Hippocampal formation (tissue), 2 donors: ENCODE data around the gene TENM4.
"Not testable (repeated sequence)": the region's sequence is repeated elsewhere in the genome, so short reads cannot be mapped to it uniquely, and the experiment has no call there.

Source experiments
- DNase-seq, 2 donors: peaks; one replicate each; lab custom pipeline; 2025; lab: John Stamatoyannopoulos, UW

The TENM4 gene

DNA sequence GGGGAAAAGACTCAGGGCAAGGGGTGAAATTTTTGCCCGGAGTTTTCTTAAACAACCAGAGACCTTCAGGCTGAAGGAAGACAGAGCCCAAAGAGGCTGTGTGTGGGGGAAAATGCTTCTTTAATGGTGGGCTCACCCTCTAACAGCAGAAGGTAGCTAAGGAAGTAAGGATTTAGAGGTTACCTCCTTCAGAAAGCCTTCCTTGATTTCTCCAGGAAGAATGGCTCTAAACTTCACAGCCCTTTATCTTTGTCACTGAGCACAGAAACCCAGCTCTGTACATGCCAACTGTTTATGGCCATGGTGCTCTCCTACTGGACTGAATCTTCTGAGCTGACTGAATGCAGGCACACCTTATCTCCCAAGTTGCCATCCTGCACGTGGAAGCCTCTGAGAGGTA lies 196.0 kb downstream of the TENM4 start:
- no peak for DNase-seq

DNA sequence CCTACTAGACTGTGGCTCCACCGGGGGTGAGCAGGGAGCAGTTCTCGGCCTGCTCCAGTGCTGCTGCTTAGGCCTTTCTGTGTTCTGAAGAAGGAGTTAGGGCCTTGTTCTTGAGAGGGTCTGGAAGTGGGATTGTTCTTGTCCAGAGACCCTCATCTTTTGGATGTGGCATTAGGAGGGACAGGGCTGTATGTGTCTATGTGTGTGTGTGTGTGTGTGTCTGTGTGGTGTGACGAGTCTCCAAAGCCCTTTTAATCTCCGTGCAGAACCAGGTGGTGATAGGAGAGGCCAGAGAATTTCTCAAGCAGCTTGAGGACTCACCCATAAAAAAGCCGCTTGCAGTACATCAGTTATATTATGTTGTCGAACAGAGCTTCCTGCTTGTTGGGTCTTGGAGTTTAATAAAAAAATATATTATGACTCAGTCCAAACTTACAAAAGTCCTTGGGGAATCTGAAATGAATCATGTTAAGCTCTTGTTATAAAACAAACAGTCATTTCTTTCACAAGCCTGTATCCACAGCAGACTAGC lies 196.5 kb downstream of the TENM4 start:
- no peak for DNase-seq

- DNase-seq = no peak
Measured at GRCh38 chr11:79243422-79244210, 197.2 kb downstream of the TENM4 start.

DNA sequence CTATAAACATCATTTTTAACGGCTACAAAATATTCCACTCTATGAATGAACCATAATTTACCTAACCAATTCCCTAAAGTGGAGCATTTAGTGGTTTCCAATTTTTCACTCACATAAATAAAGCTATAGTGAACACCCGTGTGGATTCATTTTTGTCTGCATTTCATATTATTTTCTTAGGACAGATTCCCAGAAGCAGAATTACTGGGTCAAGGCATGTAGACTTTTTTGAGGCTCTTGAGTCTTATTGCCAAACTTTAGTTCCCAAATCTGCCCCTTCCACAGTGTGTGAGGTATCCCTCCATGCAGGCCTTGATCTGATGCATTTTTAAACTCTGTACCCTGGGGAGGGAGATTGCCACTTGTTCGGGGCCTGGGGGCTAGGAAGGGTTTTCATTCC lies 198.2 kb downstream of the TENM4 start:
- DNase-seq = no peak

- no peak for DNase-seq
Measured at GRCh38 chr11:79241852-79242241, 199.0 kb downstream of the TENM4 start.

- DNase-seq = no peak
Measured at GRCh38 chr11:79241205-79241851, 199.5 kb downstream of the TENM4 start.

- no peak for DNase-seq
Measured at GRCh38 chr11:79237703-79238102, 203.1 kb downstream of the TENM4 start.

DNA sequence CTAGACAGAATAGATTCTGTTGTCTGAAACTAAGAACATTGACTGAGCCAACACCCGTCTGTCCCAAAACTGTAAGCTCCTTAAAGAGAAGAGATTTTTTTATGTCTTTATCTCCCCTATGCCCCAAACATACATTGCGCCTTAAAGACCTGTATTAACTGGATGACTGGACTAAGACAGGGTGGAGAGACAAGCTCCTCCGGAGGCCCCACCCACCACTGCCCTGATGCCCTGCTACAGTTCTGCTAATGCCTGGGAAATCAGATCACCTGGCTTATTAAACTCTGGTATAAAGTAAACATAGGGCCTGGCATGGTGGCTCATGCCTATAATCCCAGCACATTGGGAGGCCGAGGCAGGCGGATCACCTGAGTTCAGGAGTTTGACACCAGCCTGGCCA lies 203.7 kb downstream of the TENM4 start:
- no peak for DNase-seq

GRCh38 chr11:79236541-79236971 lies 204.3 kb downstream of the TENM4 start:
- no peak for DNase-seq

GRCh38 chr11:79235696-79236095 lies 205.1 kb downstream of the TENM4 start:
- DNase-seq = no peak

DNA sequence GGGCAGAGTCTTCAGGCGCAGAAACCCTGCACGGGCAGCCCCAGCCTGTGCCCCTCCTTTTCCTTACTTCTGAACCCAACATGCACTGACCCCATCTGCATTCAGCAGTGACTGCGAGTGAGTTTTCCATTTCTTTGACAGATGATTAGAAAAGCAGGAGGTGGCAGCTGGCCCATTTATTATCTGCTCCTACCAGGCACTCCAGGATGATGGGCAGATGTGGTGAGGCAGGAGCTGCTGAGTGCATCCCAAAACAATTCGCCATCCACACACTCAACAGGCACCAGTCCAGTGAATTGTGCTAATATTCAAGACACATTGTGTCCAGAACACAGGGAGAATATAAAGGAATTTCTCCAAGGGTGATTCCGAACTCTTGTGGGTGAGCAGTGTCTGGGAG lies 208.5 kb downstream of the TENM4 start:
- DNase-seq = no peak

DNA sequence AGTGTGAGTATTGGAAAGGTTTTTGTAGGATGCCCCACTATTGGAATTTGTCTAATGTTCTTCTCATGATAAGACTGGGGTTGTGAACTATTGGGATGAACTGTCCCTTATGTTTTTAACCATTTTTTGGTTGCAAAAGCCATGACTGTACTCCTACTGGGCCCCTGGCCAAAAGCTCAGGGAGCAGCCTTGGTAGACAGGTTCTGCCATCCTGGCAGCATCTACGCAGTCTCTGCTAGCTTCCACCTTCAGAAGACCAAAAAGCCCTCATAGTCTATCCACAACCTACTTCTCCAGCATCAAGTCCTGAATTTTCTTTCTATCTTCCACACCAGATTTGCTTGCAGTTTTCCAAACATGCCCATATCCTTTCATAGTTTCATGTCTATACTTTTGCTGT lies 211.8 kb downstream of the TENM4 start:
- no peak for DNase-seq

DNA sequence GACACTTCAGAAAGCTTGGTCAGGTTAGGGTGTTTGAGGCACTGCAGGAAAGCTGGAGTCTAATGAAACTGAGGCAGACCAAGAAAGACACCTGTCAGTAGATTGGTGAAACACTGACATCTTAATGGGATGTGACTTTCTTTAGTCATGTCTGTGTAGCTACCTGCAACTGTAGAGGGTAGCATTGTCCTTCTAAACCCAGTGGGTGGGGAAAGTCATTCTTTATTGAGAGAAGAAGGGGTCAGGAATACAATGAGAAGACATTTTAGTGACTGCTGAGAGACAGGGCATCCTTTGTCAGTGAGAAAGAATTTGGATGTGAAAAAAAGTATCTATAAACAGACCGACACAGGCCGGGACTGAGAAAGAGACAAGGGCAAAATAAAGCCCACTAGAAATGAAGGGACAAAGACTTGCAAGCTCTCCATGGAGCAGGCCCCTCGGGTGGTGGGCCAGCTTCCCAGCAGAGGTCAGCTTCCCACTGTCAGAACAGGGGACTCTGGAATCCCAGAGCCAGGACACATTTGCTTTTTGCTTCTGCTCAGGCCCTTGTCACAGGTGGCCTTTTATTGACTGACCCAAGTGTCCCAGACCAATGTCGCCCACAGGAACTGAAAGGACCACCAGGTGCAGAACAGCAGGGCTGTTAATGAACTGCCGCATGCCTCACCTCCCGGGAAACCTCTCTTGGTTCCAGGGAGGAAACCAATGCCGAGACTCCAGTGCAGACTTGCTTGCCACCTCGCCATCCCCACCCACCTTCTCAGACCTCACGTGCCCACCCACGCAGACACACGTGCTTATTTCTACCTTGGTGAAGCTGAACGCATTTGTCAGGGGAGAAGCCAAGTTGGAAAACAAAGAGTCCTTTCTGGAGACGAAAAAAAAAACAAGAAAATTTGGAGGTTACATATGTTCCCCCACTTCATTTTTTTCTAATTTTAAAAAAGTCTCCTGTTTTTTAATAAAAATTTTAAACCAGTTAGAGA lies 212.8 kb downstream of the TENM4 start:
- no peak for DNase-seq

DNA sequence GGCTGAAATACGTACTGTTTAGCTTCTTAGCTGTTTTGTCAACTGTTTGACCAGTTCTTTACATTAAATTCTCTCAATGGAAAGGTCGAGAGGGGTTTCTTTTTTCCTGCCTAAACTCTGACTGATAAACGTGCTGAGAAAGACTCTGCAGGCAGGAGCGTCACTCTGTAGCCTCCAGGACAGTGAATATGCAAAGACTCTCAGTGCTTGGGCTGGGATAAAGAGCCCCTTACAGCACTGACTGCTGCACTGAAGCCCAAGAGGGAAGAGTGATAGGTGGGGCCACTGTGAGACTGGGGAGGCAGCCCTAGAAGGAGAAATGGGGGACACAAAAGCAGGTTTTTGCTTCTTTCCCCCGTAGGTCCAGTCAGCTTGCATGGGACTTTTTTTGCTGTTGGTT lies 213.5 kb downstream of the TENM4 start:
- no peak for DNase-seq

- no peak for DNase-seq
Measured at GRCh38 chr11:79226126-79226525, 214.7 kb downstream of the TENM4 start.

DNA sequence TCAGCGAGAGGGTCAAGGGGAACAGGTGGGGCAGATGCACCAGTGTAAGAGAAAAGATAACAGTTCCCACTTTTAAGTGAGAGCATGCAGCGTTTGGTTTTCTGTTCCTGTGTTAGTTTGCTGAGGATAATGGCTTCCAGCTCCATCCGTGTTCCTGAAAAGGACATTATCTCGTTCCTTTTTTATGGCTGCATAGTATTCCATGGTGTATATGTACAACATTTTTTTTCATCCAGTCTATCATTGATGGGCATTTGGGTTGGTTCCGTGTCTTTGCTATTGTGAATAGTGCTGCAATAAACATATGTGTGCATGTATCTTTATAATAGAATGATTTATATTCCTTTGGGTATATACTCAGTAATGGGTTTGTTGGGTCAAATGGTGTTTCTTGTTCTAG lies 218.7 kb downstream of the TENM4 start:
- not testable (repeated sequence) for DNase-seq

DNA sequence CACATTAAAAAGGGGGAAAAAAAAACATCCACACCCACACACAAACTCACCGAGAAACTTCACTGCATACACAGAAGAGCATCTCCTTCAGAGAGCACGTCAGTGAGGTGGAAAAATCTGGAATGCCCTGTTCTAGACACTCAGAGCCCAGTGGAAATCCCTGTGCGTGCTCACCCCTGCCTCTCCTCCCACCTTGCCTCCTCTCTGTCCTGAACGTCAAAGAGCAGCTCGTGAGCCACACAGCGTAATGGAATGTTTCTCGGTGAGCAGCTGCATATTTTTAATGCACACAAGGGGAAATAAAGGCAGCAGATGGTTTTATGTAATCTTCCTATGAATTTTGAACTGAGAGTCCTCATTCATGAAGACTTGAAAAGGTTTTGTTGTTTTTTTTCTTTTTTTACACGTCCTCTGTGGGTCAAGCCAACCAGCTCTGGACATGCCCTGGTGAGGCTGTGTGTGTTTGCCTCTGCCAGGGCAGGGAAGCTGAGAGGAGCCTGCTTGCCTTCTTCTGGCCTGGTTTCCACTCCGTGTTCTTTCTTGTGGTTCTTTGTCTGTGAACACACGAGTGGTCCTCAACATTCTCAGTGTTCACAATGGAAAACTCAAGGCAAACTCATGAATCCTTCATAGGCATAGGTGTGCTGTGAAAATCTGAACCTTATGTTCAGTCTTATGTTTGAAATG lies 219.2 kb downstream of the TENM4 start:
- no peak for DNase-seq

DNA sequence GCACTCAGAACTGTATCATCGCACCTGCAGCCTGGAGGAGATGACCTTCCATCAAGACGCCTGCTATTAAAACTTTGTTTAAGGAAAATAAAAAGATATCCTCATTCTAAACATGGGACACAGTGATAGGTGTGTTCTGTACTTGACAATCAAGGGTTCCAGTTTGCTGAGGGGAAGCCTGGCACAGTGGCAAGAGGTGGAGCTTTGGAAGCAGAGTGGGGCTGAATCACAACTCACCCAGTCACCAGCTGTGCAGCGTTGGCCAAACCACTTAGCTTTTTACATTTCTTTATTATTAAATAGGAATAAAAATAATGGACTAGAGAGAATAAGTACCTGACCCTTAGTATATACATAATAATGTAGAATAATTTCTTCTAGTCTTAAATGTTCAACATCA lies 220.7 kb downstream of the TENM4 start:
- no peak for DNase-seq

- no peak for DNase-seq
Measured at GRCh38 chr11:79219186-79220045, 221.4 kb downstream of the TENM4 start.

DNA sequence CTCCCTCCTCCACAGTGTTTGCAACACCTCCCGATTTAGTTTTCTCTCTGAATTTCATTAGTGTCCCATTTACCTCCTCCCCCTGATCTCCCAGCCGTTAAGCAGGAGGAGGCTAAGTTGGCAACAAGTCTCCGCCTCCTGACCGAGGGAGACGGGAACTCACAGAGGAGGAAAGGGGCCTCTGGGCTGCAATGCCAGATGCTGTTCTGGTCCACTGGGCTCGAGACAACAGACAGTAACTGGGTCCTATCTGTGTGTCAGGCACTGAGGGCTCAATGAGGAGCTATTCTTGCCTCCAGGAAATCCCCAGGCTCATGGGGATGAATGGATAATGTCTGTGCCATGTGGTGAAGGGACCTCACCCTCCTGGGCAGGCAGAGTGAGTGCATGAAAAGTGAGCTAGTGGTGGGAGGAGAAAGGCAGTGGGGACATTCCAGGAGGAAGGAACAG lies 228.1 kb downstream of the TENM4 start:
- DNase-seq = peak in 1 of 2 donors; percentile 11
